GM12892 (cell line): ENCODE measurements around the gene NT5C2.
"Not testable (repeated sequence)": the region's sequence is repeated elsewhere in the genome, so short reads cannot be mapped to it uniquely, and the experiment has no call there.

Experiments used
- POLR2A ChIP-seq: IDR thresholded peaks from 2 replicates; pipeline ENCODE4 v1.6.1; 2011; ENCODE audit warnings: low read depth, low read length, control low read depth
- POLR2AphosphoS5 ChIP-seq: IDR thresholded peaks from 2 replicates; pipeline ENCODE4 v1.6.1; 2011; ENCODE audit warnings: low read depth, low read length, control low read depth

DNA sequence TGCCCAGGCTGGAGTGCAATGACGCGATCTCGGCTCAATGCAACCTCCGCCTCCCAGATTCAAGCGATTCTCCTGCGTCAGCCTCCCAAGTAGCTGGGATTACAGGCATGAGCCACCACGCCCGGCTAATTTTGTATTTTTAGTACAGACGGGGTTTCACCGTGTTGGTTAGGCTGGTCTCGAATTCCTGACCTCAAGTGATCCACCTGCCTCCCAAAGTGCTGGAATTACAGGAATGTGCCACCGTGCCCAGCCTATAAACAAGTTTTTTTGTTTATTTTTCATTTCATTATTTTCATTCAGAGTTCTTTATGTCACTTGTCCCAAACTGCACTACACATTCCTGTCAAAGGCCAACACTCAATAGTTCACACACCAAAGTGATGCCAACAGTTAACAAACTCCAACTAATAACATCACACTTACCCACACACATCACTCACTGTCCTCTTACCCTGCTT lies 9.1 kb downstream of the NT5C2 start:
- TF ChIP-seq POLR2AphosphoS5, POLR2A: not testable (repeated sequence)
